GM21786 (cell line): ENCODE results near the gene DYNLT3.

ENCODE experiments used
- ATAC-seq: cut with Tn5 transposase; IDR thresholded peaks from one replicate; pipeline ENCODE4 v1.9.1; 2021; ENCODE audit not compliant: unreplicated experiment

Gene DYNLT3

GRCh38 chrX:37846141-37846540 lies 1.2 kb downstream of the DYNLT3 start:
- ATAC-seq = no peak

- no peak for ATAC-seq
Observed at GRCh38 chrX:37844622-37845021, 2.7 kb downstream of the DYNLT3 start.

- ATAC-seq = no peak
Observed at GRCh38 chrX:37840931-37841330, 6.4 kb downstream of the DYNLT3 start.

DNA sequence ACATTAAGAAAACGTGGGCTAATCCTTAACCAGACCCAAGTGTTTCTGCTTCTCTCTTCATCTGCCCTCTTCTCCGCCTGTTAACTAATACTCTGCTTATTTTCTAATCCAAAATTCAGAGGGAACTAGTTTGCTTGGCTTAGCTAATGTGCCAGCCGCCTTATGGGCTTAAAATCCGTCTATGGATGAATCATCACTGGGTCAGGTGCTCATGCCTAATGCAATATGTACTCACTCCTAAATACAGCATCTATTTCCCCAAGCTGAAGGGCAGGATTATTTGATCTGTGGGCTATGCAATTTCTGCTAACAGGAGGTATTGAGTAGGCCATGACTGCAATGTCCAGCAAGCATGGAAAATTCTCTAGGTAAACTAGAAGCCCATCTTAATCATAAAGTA lies 12.4 kb downstream of the DYNLT3 start:
- ATAC-seq = no peak

DNA sequence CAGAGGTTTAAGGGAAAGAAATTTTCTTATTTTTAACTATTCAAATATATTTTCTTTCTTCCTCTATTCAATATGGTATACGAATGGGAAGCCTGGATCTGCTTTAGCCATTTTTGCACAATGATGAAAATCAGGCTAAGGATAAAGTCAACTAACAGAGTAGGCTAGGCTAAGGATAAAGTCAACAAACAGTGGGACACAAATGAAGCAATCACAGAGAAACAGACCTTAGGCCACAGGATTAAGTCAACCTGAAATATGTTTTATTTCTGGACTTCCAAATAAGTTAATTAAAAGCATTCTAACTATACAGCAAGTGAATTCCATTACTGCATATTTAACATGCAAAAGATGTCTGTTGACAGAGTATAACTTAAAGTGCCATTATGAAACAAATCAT lies 17.0 kb downstream of the DYNLT3 start:
- ATAC-seq = no peak

- no peak for ATAC-seq
Observed at GRCh38 chrX:37829721-37830120, 17.6 kb downstream of the DYNLT3 start.

DNA sequence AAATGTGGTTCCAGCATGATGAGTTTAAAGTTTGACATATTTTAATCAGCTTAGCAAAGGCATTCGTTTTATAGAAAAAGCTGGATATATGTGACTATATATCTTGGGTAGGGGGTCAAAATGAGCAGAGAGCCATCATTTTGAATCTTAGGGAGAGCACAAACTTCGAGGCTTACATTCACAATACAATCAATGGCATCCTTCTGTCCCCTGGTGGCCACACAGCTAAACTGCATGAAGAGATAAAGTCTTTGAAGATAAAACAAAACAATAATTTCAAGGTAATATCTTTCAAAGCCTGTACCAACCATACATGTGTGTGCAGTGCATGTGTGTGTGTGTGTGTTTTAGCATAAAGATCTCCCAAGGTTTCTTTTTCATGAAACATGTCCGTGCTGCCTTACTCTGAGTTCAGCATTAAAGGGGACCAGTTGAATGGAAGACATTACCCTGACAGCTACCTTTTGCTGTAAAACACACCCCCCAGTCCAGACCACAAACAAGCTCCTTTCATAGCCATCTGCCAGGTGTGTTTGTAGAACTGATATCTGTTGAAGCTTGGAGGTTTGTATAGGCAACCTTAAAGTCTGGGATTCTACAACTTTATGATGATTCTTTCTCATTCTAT lies 22.0 kb downstream of the DYNLT3 start:
- ATAC-seq = peak; percentile 68

DNA sequence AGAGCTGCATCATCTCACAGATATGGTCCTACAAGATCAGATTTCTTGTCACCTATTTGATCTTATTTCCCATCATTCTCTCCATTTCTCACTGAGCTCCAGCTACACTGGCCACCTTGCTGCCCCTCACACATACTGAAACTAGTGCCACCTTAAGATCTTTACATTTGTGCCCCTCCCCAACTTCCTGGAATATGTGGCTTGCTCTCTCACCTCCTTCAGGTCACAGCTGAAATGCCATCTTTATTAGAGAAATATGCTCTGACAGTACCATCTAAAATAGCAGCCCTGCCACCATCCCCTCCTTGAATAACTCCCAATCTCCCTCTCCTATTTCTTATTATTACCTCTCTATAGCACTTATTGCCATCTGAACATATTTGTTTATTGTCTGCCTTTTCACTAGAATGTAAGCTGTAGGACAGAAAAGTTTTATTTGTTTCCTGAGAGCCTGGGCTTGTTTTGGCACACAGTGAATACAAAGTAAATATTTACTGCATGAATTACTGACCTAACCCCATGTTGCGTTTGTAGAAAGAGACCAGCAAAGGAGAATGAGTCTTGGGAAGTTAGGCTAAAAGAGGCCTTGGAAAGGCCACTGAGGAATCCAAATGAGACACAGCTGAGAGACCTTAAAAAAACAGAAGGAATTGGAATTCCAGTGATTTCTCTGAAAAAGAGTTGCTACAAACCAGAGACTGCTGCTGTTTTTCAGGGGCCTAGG lies 22.7 kb downstream of the DYNLT3 start:
- ATAC-seq = no peak

DNA sequence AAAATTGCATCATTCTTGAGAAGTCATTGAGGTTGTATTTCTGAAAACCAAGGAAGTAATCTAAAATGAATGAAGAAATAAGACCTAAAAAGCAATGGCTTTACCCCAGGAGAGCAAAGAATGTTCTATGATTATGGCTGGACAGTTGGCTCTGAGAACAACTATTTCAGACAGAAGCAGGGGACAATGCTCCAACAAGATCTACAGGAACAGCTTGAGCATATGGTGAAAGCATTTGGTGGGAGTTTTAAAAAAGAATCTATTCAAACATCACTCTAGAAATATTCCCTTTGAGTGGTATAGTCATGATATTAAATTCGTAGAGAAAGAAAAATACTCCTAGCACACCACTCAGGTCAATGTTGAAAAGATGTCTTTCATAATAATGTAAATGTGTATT lies 26.7 kb downstream of the DYNLT3 start:
- ATAC-seq = no peak

DNA sequence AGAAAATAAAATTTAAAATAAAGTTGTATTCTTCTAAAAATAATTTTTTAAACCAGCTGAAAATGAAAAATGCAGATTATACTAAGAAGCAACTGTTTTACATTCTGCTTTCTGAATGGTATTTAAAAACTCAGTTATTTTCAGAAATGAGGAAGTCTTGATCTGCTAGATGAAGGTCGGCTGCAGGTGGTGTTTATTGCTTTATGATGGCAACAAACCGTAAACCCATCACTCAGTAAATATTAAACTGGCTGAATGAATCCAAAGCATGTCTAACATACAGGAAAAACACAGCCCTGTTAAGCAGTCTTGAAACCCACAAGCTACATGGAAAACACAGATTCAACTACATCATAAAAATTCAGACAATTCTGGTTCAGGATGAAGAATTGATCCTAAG lies 29.3 kb downstream of the DYNLT3 start:
- ATAC-seq = no peak

GRCh38 chrX:37817579-37817978 lies 29.8 kb downstream of the DYNLT3 start:
- ATAC-seq = peak; percentile 37

DNA sequence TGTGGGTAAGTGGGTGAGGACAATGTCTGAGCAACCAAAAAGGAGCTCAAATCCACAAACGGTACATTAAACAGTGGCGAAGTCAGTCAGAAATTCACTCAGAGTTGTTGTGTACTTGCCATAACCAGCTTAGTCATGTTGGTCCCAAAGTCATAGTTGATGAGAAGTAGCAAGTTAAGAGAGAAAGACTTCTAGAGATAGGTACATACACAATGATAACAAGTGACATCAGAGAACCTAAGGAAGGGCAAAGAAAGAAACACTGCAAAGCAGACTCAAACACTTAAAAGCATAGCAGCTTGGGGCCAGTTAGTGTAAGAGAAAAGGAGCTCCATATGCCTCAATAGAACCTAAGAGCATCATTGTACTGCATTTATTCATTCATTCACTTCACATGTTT lies 30.2 kb downstream of the DYNLT3 start:
- no peak for ATAC-seq

- ATAC-seq = no peak
Observed at GRCh38 chrX:37816766-37817165, 30.6 kb downstream of the DYNLT3 start.

DNA sequence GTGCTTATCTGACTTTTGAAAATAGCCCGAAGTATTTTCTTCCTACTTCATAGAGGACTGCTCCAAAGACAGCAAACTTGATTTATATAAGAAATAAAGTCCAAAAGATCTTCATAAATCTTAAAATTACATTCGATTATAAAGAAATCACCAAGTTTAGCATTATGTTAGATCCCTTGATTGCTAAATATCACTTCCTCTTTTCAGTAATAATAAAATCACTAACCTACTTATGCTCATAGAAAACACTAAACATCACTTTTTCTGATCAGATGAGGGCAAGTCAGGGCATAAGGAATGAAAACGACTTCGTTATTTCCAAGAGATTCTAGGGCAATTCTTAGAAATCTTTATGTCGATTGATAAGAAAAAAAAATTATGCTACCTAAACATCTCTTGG lies 32.0 kb downstream of the DYNLT3 start:
- ATAC-seq = no peak

DNA sequence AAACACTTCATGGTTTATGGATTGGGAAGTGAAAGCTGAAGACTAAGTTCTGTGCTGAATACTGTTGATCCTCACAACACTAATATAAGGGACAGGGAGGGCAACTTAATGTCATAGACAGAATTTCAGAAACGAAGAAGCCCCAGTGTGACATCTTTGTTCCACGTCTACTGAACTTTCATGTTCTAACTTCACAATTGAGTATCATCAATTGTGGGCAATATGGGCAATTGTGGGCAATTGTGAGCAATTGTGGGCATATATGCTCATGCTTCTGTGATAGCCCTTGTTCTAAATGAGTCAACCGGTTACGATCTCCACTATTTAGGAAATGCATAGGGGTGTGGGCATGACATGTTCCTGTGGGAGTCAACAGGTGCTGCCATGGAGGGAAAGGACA lies 33.8 kb downstream of the DYNLT3 start:
- no peak for ATAC-seq

GRCh38 chrX:37812110-37812509 lies 35.3 kb downstream of the DYNLT3 start:
- ATAC-seq = no peak

GRCh38 chrX:37809970-37810369 lies 37.4 kb downstream of the DYNLT3 start:
- peak; percentile 45 for ATAC-seq

DNA sequence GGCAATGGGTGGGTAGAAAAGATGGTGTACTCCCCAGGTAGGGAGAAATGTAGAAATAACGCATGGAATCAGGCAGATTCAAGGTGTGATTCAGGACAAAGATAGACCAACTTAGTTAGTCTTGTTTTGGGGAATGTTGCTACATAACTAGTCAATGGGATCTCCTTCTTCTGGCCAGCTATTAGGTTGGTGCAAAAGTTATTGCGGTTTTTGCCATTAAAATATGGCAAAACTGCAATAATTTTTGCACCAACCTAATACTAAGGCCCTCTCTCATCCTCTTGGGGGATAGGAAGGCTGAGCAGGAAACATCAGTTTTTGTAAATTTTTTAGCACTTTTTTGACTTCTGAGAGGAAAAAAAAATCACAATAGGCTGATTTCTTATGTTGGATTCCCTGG lies 44.3 kb downstream of the DYNLT3 start:
- no peak for ATAC-seq

GRCh38 chrX:37802028-37802427 lies 45.3 kb downstream of the DYNLT3 start:
- ATAC-seq = no peak

DNA sequence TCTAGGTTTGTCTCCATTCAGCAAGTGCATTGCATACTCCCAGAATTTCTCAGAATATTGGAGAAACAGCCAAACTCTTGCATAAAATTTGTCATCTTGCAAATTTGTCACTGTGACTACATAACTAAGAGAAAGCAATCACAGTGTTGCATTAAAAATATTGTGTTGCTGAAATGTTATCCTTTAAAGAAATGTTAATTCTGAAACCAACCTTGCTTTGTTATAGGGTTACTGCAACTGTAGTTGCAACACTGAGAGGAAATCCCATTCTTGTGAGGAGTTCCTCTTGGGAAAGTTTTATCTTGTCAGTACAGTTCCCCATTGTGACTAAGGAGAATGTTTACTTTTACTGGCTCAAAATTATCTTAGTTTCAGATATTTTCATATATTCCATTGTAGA lies 46.7 kb downstream of the DYNLT3 start:
- ATAC-seq = no peak

DNA sequence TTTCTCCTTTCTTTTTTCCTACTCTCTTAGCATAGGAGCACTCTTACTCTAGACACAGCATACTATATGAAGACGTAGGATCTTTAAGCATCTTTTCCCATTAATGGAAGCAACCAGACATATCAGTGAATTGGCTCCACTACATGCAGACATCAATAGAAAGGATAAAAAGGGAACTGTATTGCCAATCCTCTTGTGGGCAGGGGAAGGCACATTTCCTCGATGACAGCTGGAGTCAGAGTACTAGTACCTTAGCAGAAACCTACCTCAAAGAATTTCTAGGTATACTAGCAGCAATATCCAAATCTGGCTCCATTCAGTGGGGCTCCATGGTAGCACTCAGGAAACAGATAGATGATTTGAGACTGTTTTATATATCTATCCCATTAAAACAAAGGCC lies 47.4 kb downstream of the DYNLT3 start:
- ATAC-seq = no peak

DNA sequence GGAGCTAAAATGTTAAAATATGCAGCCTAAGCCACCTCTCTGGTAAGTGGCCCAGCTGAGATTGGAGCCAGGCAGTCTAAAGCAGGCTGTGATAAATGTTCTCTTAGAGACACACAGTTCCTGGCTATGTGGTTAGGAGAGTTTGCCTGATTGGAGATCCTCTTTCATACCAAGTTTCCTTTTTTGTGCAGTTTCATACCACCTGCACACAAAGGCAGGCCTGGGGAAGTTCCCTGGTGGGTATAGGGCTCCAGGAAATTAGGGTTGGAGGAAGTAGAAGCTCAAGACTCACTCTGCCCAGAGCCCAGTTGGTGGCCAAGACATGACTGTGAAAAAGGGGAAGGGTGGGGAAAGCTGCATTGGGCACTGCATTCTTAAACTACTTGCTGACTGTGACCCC lies 50.6 kb downstream of the DYNLT3 start:
- ATAC-seq = peak; percentile 82

DNA sequence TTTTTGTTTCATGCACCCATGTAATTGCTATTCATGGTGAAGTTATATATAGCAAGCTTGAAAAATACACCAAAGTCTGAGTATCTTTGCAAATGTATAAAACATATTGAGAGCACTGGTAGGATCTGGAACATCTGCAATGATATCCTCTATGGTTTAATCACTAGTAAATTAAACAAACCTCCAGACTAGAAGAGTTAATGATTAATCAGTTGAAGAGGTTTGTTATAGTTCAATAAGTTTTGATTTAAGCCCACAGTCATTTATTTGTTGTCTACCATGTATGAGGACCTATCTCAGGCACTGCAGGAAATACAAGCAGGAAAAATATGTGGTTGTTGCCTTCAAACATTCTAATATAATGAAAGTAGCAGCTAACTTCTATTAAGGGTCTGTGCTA lies 51.1 kb downstream of the DYNLT3 start:
- no peak for ATAC-seq
